ENCODE measurements around the gene LUM.

GRCh38 chr12:91074154-91074709 is 37.1 kb downstream of the LUM start:
- no peak for TF ChIP-seq CTCF (IDR thresholded peaks at IDR 0.05)
- no peak for TF ChIP-seq POLR2A (IDR thresholded peaks at IDR 0.05)
